ENCODE measurements around the gene SLC2A13.
A peak's percentile ranks its signal among the peaks of the same experiment; 100 is the strongest.

Gene SLC2A13

GRCh38 chr12:40105515-40106201 lies at the start of gene SLC2A13:
Gene SLC2A13, minus strand, starts transcription at chr12:40106081. Its CDS starts 273 bp downstream, at chr12:40105808.
- Mint-ChIP-seq H3K4me1 (ENCODE audit: low read depth) (peaks cover 47% of the 10 kb centered on the region), H3K9me3 (no peaks in the 10 kb centered on the region), H3K27ac (peak within 1 kb of the TSS; percentile 67), H3K4me3 (peak within 1 kb of the TSS; percentile 79), H3K36me3 (ENCODE audit: low read depth) (peaks cover 5% of the 10 kb centered on the region), H3K27me3 (peaks cover 16% of the 10 kb centered on the region)

- H3K9me3 Mint-ChIP-seq, result no peaks in the 10 kb centered on the region
- no peak overlapping the region for H3K4me3 Mint-ChIP-seq
- peaks cover 16% of the 10 kb centered on the region for H3K4me1 Mint-ChIP-seq (ENCODE audit: low read depth)
- peaks cover 6% of the 10 kb centered on the region for H3K27me3 Mint-ChIP-seq
- no peaks in the 10 kb centered on the region for H3K36me3 Mint-ChIP-seq (ENCODE audit: low read depth)
- H3K27ac Mint-ChIP-seq, result no peak overlapping the region
Measured at GRCh38 chr12:40154381-40154780, 48.5 kb upstream of the SLC2A13 start.

- no peaks in the 10 kb centered on the region for H3K9me3 Mint-ChIP-seq
- no peak overlapping the region for H3K27ac Mint-ChIP-seq
- no peaks in the 10 kb centered on the region for H3K36me3 Mint-ChIP-seq (ENCODE audit: low read depth)
- peaks cover 10% of the 10 kb centered on the region for H3K4me1 Mint-ChIP-seq (ENCODE audit: low read depth)
- peaks cover 6% of the 10 kb centered on the region for H3K27me3 Mint-ChIP-seq
- H3K4me3 Mint-ChIP-seq, result no peak overlapping the region
Measured at GRCh38 chr12:40153432-40153831, 47.6 kb upstream of the SLC2A13 start.

GRCh38 chr12:40152783-40153383 lies 47.0 kb upstream of the SLC2A13 start:
- peaks cover 6% of the 10 kb centered on the region for H3K27me3 Mint-ChIP-seq
- no peak overlapping the region for H3K4me3 Mint-ChIP-seq
- H3K36me3 Mint-ChIP-seq (ENCODE audit: low read depth), result no peaks in the 10 kb centered on the region
- no peaks in the 10 kb centered on the region for H3K9me3 Mint-ChIP-seq
- H3K4me1 Mint-ChIP-seq (ENCODE audit: low read depth), result peaks cover 7% of the 10 kb centered on the region
- H3K27ac Mint-ChIP-seq, result no peak overlapping the region

GRCh38 chr12:40149673-40150260 lies 43.9 kb upstream of the SLC2A13 start:
- Mint-ChIP-seq H3K4me1 (ENCODE audit: low read depth) (peaks cover 7% of the 10 kb centered on the region), H3K27me3 (peaks cover 3% of the 10 kb centered on the region), H3K27ac (no peak overlapping the region), H3K4me3 (no peak overlapping the region), H3K9me3 (no peaks in the 10 kb centered on the region), H3K36me3 (ENCODE audit: low read depth) (no peaks in the 10 kb centered on the region)

GRCh38 chr12:40146800-40147797 lies 41.2 kb upstream of the SLC2A13 start:
- no peaks in the 10 kb centered on the region for H3K9me3 Mint-ChIP-seq
- H3K27me3 Mint-ChIP-seq, result peaks cover 3% of the 10 kb centered on the region
- no peak overlapping the region for H3K4me3 Mint-ChIP-seq
- H3K36me3 Mint-ChIP-seq (ENCODE audit: low read depth), result no peaks in the 10 kb centered on the region
- H3K4me1 Mint-ChIP-seq (ENCODE audit: low read depth), result no peaks in the 10 kb centered on the region
- H3K27ac Mint-ChIP-seq, result no peak overlapping the region

GRCh38 chr12:40145896-40146295 lies 40.0 kb upstream of the SLC2A13 start:
- peaks cover 8% of the 10 kb centered on the region for H3K27me3 Mint-ChIP-seq
- H3K4me1 Mint-ChIP-seq (ENCODE audit: low read depth), result no peaks in the 10 kb centered on the region
- H3K27ac Mint-ChIP-seq, result no peak overlapping the region
- H3K9me3 Mint-ChIP-seq, result no peaks in the 10 kb centered on the region
- no peaks in the 10 kb centered on the region for H3K36me3 Mint-ChIP-seq (ENCODE audit: low read depth)
- H3K4me3 Mint-ChIP-seq, result no peak overlapping the region

GRCh38 chr12:40144023-40144422 lies 38.1 kb upstream of the SLC2A13 start:
- no peaks in the 10 kb centered on the region for H3K4me1 Mint-ChIP-seq (ENCODE audit: low read depth)
- H3K4me3 Mint-ChIP-seq, result no peak overlapping the region
- H3K9me3 Mint-ChIP-seq, result no peaks in the 10 kb centered on the region
- H3K27me3 Mint-ChIP-seq, result peaks cover 8% of the 10 kb centered on the region
- H3K36me3 Mint-ChIP-seq (ENCODE audit: low read depth), result no peaks in the 10 kb centered on the region
- no peak overlapping the region for H3K27ac Mint-ChIP-seq

- no peak overlapping the region for H3K4me3 Mint-ChIP-seq
- no peak overlapping the region for H3K27ac Mint-ChIP-seq
- no peaks in the 10 kb centered on the region for H3K36me3 Mint-ChIP-seq (ENCODE audit: low read depth)
- no peaks in the 10 kb centered on the region for H3K9me3 Mint-ChIP-seq
- peaks cover 10% of the 10 kb centered on the region for H3K4me1 Mint-ChIP-seq (ENCODE audit: low read depth)
- H3K27me3 Mint-ChIP-seq, result peaks cover 8% of the 10 kb centered on the region
Measured at GRCh38 chr12:40142001-40142744, 36.3 kb upstream of the SLC2A13 start.

GRCh38 chr12:40138526-40138925 lies 32.6 kb upstream of the SLC2A13 start:
- H3K4me3 Mint-ChIP-seq, result no peak overlapping the region
- H3K9me3 Mint-ChIP-seq, result no peaks in the 10 kb centered on the region
- no peaks in the 10 kb centered on the region for H3K36me3 Mint-ChIP-seq (ENCODE audit: low read depth)
- no peak overlapping the region for H3K27ac Mint-ChIP-seq
- H3K4me1 Mint-ChIP-seq (ENCODE audit: low read depth), result peaks cover 14% of the 10 kb centered on the region
- peaks cover 5% of the 10 kb centered on the region for H3K27me3 Mint-ChIP-seq

- H3K36me3 Mint-ChIP-seq (ENCODE audit: low read depth), result no peaks in the 10 kb centered on the region
- no peaks in the 10 kb centered on the region for H3K9me3 Mint-ChIP-seq
- H3K27me3 Mint-ChIP-seq, result peaks cover 5% of the 10 kb centered on the region
- no peak overlapping the region for H3K27ac Mint-ChIP-seq
- H3K4me3 Mint-ChIP-seq, result no peak overlapping the region
- H3K4me1 Mint-ChIP-seq (ENCODE audit: low read depth), result peaks cover 14% of the 10 kb centered on the region
Measured at GRCh38 chr12:40137252-40137651, 31.4 kb upstream of the SLC2A13 start.

GRCh38 chr12:40127408-40127807 lies 21.5 kb upstream of the SLC2A13 start:
- Mint-ChIP-seq H3K27ac (no peak overlapping the region), H3K9me3 (no peaks in the 10 kb centered on the region), H3K4me1 (ENCODE audit: low read depth) (no peaks in the 10 kb centered on the region), H3K36me3 (ENCODE audit: low read depth) (no peaks in the 10 kb centered on the region), H3K4me3 (no peak overlapping the region), H3K27me3 (peaks cover 4% of the 10 kb centered on the region)

GRCh38 chr12:40123496-40123895 lies 17.6 kb upstream of the SLC2A13 start:
- Mint-ChIP-seq H3K27ac (no peak overlapping the region), H3K9me3 (no peaks in the 10 kb centered on the region)

GRCh38 chr12:40122842-40123241 lies 17.0 kb upstream of the SLC2A13 start:
- Mint-ChIP-seq H3K9me3 (no peaks in the 10 kb centered on the region), H3K36me3 (ENCODE audit: low read depth) (no peaks in the 10 kb centered on the region), H3K4me3 (no peak overlapping the region), H3K27me3 (peaks cover 25% of the 10 kb centered on the region), H3K4me1 (ENCODE audit: low read depth) (peaks cover 5% of the 10 kb centered on the region), H3K27ac (no peak overlapping the region)

More at GRCh38 chr12:40123496-40123895, 17.6 kb upstream of the SLC2A13 start:
- no peaks in the 10 kb centered on the region for H3K36me3 Mint-ChIP-seq (ENCODE audit: low read depth)
- peaks cover 25% of the 10 kb centered on the region for H3K27me3 Mint-ChIP-seq
- H3K4me3 Mint-ChIP-seq, result no peak overlapping the region
- H3K4me1 Mint-ChIP-seq (ENCODE audit: low read depth), result no peaks in the 10 kb centered on the region
